H1 (cell line): ENCODE data around the gene LRBA. TPM values are rescaled to one million over a fixed set of nuclear protein-coding genes. Genes with fewer than 3 reads are reported as not detected.

Source experiments
- CTCF ChIA-PET: fragments of 300-600 bp; sonication (Branson Sonifier 250); formaldehyde crosslinking; loops from one replicate; lab custom pipeline; 2021; ENCODE audit not compliant: partially characterized antibody; lab: Charles Lee
- POLR2A ChIA-PET: fragments of 300-600 bp; sonication (Branson Sonifier 250); formaldehyde crosslinking; loops from one replicate; lab custom pipeline; 2021; ENCODE audit warnings: inconsistent platforms; ENCODE audit not compliant: partially characterized antibody; lab: Charles Lee
- DNase-seq, 2 experiments: peaks; one replicate each; pipeline versions ENCODE4 v3.0.0 to v3.0.0-alpha.2; 2010 to 2022; ENCODE audit warnings: low spot score in 2 of 2, low read depth in 1 of 2, mixed read lengths in 1 of 2
- FAIRE-seq: peaks from 2 replicates; lab custom pipeline; 2011; peaks lifted over from hg19 to GRCh38; lab: Jason Lieb, UNC
- H2AFZ ChIP-seq: 2 replicates; pipeline ENCODE4 v1.8.1; 2012; ENCODE audit warnings: low read length, inconsistent platforms
- H2AK5ac ChIP-seq: 2 replicates; pipeline ENCODE4 v1.6.1; 2013; ENCODE audit warnings: low read depth, low read length
- H2BK120ac ChIP-seq: replicated peaks from 2 replicates; pipeline ENCODE3; 2013; ENCODE audit warnings: low read depth, low read length, inconsistent platforms
- H2BK12ac ChIP-seq: 2 replicates; pipeline ENCODE4 v1.6.1; 2013; ENCODE audit warnings: low read depth, low read length
- H2BK15ac ChIP-seq: 2 replicates; pipeline ENCODE4 v1.6.1; 2013; ENCODE audit warnings: low read length
- H2BK20ac ChIP-seq: 2 replicates; pipeline ENCODE4 v1.6.1; 2013; ENCODE audit warnings: low read length
- H2BK5ac ChIP-seq: 2 replicates; pipeline ENCODE4 v1.6.1; 2013; ENCODE audit warnings: low read depth, low read length
- H3K14ac ChIP-seq: 2 replicates; pipeline ENCODE4 v1.6.1; 2013; ENCODE audit warnings: inconsistent platforms; ENCODE audit not compliant: insufficient read length
- H3K18ac ChIP-seq: 2 replicates; pipeline ENCODE4 v1.6.1; 2013; ENCODE audit warnings: low read length; ENCODE audit errors: extremely low read depth
- H3K23ac ChIP-seq: 2 replicates; pipeline ENCODE4 v1.6.1; 2013; ENCODE audit warnings: inconsistent platforms; ENCODE audit not compliant: insufficient read length
- H3K23me2 ChIP-seq: 2 replicates; pipeline ENCODE4 v1.6.1; 2013; ENCODE audit warnings: low read depth, low read length
- H3K27ac ChIP-seq: 2 replicates; pipeline ENCODE4 v1.6.1; 2011; ENCODE audit warnings: low read depth, low read length, inconsistent platforms
- H3K27me3 ChIP-seq, 4 experiments: replicated peaks in 1 of 4; 1 replicate in 1 of 4; 2 replicates in 3 of 4; pipeline versions ENCODE4 v1.6.1 to v1.8.1; 2011 to 2013; ENCODE audit warnings: low read length in 3 of 4, mild to moderate bottlenecking in 3 of 4, inconsistent platforms in 2 of 4, mixed read lengths in 2 of 4, moderate library complexity in 1 of 4; ENCODE audit not compliant: control insufficient read depth in 3 of 4, insufficient read depth in 3 of 4; ENCODE audit errors: extremely low read depth in 1 of 4
- H3K36me3 ChIP-seq, 4 experiments: 2 replicates each; pipeline versions ENCODE4 v1.6.1 to v1.8.1; 2011 to 2013; ENCODE audit warnings: mild to moderate bottlenecking in 4 of 4, low read length in 3 of 4, moderate library complexity in 2 of 4, control low read depth in 1 of 4, inconsistent platforms in 1 of 4; ENCODE audit not compliant: insufficient read depth in 4 of 4, control insufficient read depth in 2 of 4
- H3K4ac ChIP-seq: replicated peaks from 2 replicates; pipeline ENCODE3; 2013; ENCODE audit warnings: low read length, low read depth, mixed read lengths, inconsistent platforms; ENCODE audit not compliant: insufficient read length
- H3K4me1 ChIP-seq, 4 experiments: replicated peaks in 1 of 4; 1 replicate in 1 of 4; 2 replicates in 3 of 4; pipeline versions ENCODE4 v1.6.1 to v1.8.1; 2011 to 2013; ENCODE audit warnings: low read length in 3 of 4, inconsistent platforms in 2 of 4, mixed read lengths in 1 of 4; ENCODE audit not compliant: insufficient read depth in 4 of 4, control insufficient read depth in 3 of 4
- H3K4me2 ChIP-seq, 2 experiments: 2 replicates each; pipeline versions ENCODE4 v1.6.1 to v1.8.1; 2011 to 2013; ENCODE audit warnings: low read depth in 2 of 2, low read length in 2 of 2, control low read depth in 1 of 2, inconsistent platforms in 1 of 2, mild to moderate bottlenecking in 1 of 2; ENCODE audit not compliant: insufficient read depth in 1 of 2
- H3K4me3 ChIP-seq, 4 experiments: fragments of 200-600, 300-600 bp in 1 of 4; sonication (generic), shearing (Covaris generic), sonication (Bioruptor Twin) in 1 of 4; 2 replicates each; pipeline versions ENCODE4 v1.5.1 to v1.8.1; 2011 to 2016; ENCODE audit warnings: low read length in 4 of 4, low read depth in 3 of 4, control low read depth in 2 of 4, inconsistent platforms in 2 of 4, mild to moderate bottlenecking in 2 of 4, mixed read lengths in 1 of 4, moderate library complexity in 1 of 4; ENCODE audit not compliant: insufficient read depth in 2 of 4; ENCODE audit errors: extremely low read depth in 1 of 4
- H3K56ac ChIP-seq: replicated peaks from 2 replicates; pipeline ENCODE3; 2013; ENCODE audit warnings: low read depth, mild to moderate bottlenecking, mixed read lengths, low read length, inconsistent platforms; ENCODE audit not compliant: insufficient read length
- H3K79me1 ChIP-seq: 2 replicates; pipeline ENCODE4 v1.6.1; 2013; ENCODE audit warnings: low read depth, low read length, control low read depth
- H3K79me2 ChIP-seq, 2 experiments: 2 replicates each; pipeline versions ENCODE4 v1.6.1 to v1.8.1; 2012 to 2013; ENCODE audit warnings: low read length in 2 of 2, mild to moderate bottlenecking in 2 of 2, inconsistent platforms in 1 of 2; ENCODE audit not compliant: insufficient read depth in 2 of 2, control insufficient read depth in 1 of 2
- H3K9ac ChIP-seq, 4 experiments: replicated peaks in 1 of 4; 1 replicate in 1 of 4; 2 replicates in 3 of 4; pipeline versions ENCODE4 v1.6.1 to v1.8.1; 2011 to 2013; ENCODE audit warnings: low read depth in 3 of 4, low read length in 3 of 4, control low read depth in 2 of 4, mild to moderate bottlenecking in 2 of 4, moderate library complexity in 2 of 4, inconsistent platforms in 1 of 4; ENCODE audit errors: extremely low read depth in 1 of 4
- H3K9me3 ChIP-seq, 2 experiments: 2 replicates each; pipeline versions ENCODE4 v1.6.1 to v1.8.1; 2012 to 2013; ENCODE audit warnings: mild to moderate bottlenecking in 2 of 2, moderate library complexity in 2 of 2, control low read depth in 1 of 2, inconsistent platforms in 1 of 2, low read depth in 1 of 2, low read length in 1 of 2, mixed read lengths in 1 of 2; ENCODE audit not compliant: insufficient read depth in 2 of 2
- H4K20me1 ChIP-seq, 2 experiments: replicated peaks in 1 of 2; 2 replicates each; pipeline versions ENCODE3 to v1.8.1; 2011 to 2013; ENCODE audit warnings: inconsistent platforms in 2 of 2, low read length in 2 of 2, mild to moderate bottlenecking in 1 of 2; ENCODE audit not compliant: insufficient read depth in 2 of 2, control insufficient read depth in 1 of 2
- H4K5ac ChIP-seq: 2 replicates; pipeline ENCODE4 v1.6.1; 2013; ENCODE audit warnings: low read length, low read depth, mixed read lengths, inconsistent platforms; ENCODE audit not compliant: insufficient read length
- H4K8ac ChIP-seq: 2 replicates; pipeline ENCODE4 v1.8.0; 2013; ENCODE audit warnings: mild to moderate bottlenecking, moderate library complexity, low read length, inconsistent platforms; ENCODE audit not compliant: insufficient read depth; ENCODE audit errors: extremely low read depth
- H4K91ac ChIP-seq: replicated peaks from 2 replicates; pipeline ENCODE3; 2013; ENCODE audit warnings: low read length, mixed read lengths, inconsistent platforms; ENCODE audit not compliant: insufficient read length
- ATF3 ChIP-seq: IDR thresholded peaks from 2 replicates; pipeline ENCODE4 v1.6.1; 2011; ENCODE audit warnings: low read depth, mild to moderate bottlenecking, low read length; ENCODE audit not compliant: insufficient read depth
- BCL11A ChIP-seq, 2 experiments: IDR thresholded peaks; one replicate each; pipeline ENCODE4 v1.6.1; 2011; ENCODE audit warnings: low read depth in 2 of 2, low read length in 2 of 2, mild to moderate bottlenecking in 2 of 2
- BRCA1 ChIP-seq: IDR thresholded peaks from 2 replicates; pipeline ENCODE4 v1.6.1; 2012; ENCODE audit warnings: low read depth, low read length, improper control_type of control experiment
- GABPA ChIP-seq: IDR thresholded peaks from 2 replicates; pipeline ENCODE4 v1.6.1; 2011; ENCODE audit warnings: mild to moderate bottlenecking, low read length, moderate library complexity, borderline replicate concordance; ENCODE audit not compliant: insufficient read depth
- HDAC6 ChIP-seq: IDR thresholded peaks from one replicate; pipeline ENCODE4 v1.7.1; 2012; ENCODE audit warnings: low read depth, mild to moderate bottlenecking, inconsistent platforms, low read length, moderate library complexity
- NANOG ChIP-seq: IDR thresholded peaks from 2 replicates; pipeline ENCODE4 v1.6.1; 2011; ENCODE audit warnings: low read length, low read depth, mild to moderate bottlenecking, inconsistent platforms; ENCODE audit not compliant: insufficient read depth, poor library complexity, severe bottlenecking
- POLR2A ChIP-seq, 2 experiments: IDR thresholded peaks; 1 replicate in 1 of 2; 2 replicates in 1 of 2; pipeline ENCODE4 v1.6.1; 2011; ENCODE audit warnings: low read depth in 2 of 2, low read length in 2 of 2, mild to moderate bottlenecking in 2 of 2; ENCODE audit errors: control extremely low read depth in 1 of 2
- SIX5 ChIP-seq: IDR thresholded peaks from 2 replicates; pipeline ENCODE4 v1.6.1; 2011; ENCODE audit warnings: mild to moderate bottlenecking, low read depth, low read length
- SP1 ChIP-seq: IDR thresholded peaks from 2 replicates; pipeline ENCODE4 v1.6.1; 2011; ENCODE audit warnings: low read depth, low read length
- SP4 ChIP-seq: IDR thresholded peaks from 2 replicates; pipeline ENCODE4 v1.6.1; 2012; ENCODE audit warnings: low read length, inconsistent platforms
- TCF12 ChIP-seq: IDR thresholded peaks from 2 replicates; pipeline ENCODE4 v1.6.1; 2011; ENCODE audit warnings: low read depth, mild to moderate bottlenecking, low read length
- WGBS, 2 experiments: shearing (Covaris generic) in 1 of 2; methylation state at CpG; one replicate each; pipeline versions ENCODE4 v1.1.6 to v1.1.7; 2013 to 2015; ENCODE audit warnings: low lambda C conversion rate in 2 of 2, mixed read lengths in 2 of 2, inconsistent platforms in 1 of 2, low coverage in 1 of 2, missing lambda C conversion rate in 1 of 2; ENCODE audit not compliant: insufficient replicate concordance in 2 of 2, insufficient coverage in 1 of 2, insufficient read length in 1 of 2; ENCODE audit errors: extremely low coverage in 1 of 2, missing lambda C conversion rate in 1 of 2; 5-methylcytosine and 5-hydroxymethylcytosine counted together
- polyA plus RNA-seq, 7 experiments: library from polyadenylated mRNA; depleted of rRNA in 3 of 7; stranded (reverse) in 5 of 7; unstranded in 2 of 7; fragments of >200 nt in 5 of 7; fragments of 200-250 nt in 2 of 7; gene quantifications; 1 replicate in 5 of 7; 2 replicates in 1 of 7; 4 replicates in 1 of 7; pipeline versions ENCODE4 v1.2.1 to v1.2.3, GENCODE V29; 2011 to 2013; ENCODE audit warnings: missing spikeins in 2 of 7, mixed read lengths in 2 of 7
- total RNA-seq: library from RNA; stranded (reverse); fragmentation: NEBNext Ultra II Directional; extraction: Animal tissue kit (Norgen Biotek cat#: 25700); gene quantifications from 2 replicates; pipeline ENCODE4 v1.2.1, GENCODE V29; 2021

LRBA gene
- total and polyA plus RNA-seq, 2 of the 8 experiments (the other 6 are each of a cell fraction or from before 2014, with no cell fraction given): 54.6 to 83.2 TPM

- POLR2A ChIA-PET: no interaction called here
- peaks cover 0 to 6% (median 2%) of the 10 kb centered on the region in 4 experiments; a peak in 5 of 7 replicates for H3K4me1 ChIP-seq
- TF ChIP-seq SIX5 (no peak), NANOG (no peak), BCL11A (IDR thresholded peaks at IDR 0.05; ENCODE audit: low read depth in 2 of 2, low read length in 2 of 2) (no peak), HDAC6 (no peak), SP4 (no peak), SP1 (no peak), TCF12 (no peak), ATF3 (no peak), BRCA1 (no peak), GABPA (no peak), POLR2A (IDR thresholded peaks at IDR 0.05; ENCODE audit: control extremely low read depth in 1 of 2, low read depth in 2 of 2, low read length in 2 of 2) (no peak)
- TF ChIP-seq, all 59 proteins: peak for 0
- Histone ChIP-seq H2BK120ac (no peak overlapping the region), H3K23ac (no peak overlapping the region), H3K9me3 (no peaks in the 10 kb centered on the region), H4K5ac (no peak overlapping the region), H3K9ac (no peak overlapping the region), H3K56ac (no peak overlapping the region), H3K79me2 (no peaks in the 10 kb centered on the region), H3K27ac (no peak overlapping the region), H3K79me1 (no peaks in the 10 kb centered on the region), H2AFZ (no peak overlapping the region), H2BK12ac (no peak overlapping the region), H3K14ac (no peak overlapping the region), H3K4me3 (no peak overlapping the region), H2BK5ac (no peak overlapping the region), H2AK5ac (no peak overlapping the region), H3K18ac (no peak overlapping the region), H4K91ac (no peak overlapping the region), H2BK20ac (no peak overlapping the region), H4K8ac (no peak overlapping the region), H4K20me1 (no peaks in the 10 kb centered on the region), H3K4me2 (no peak overlapping the region), H3K23me2 (peaks cover 2% of the 10 kb centered on the region; the same call in 1 of the 2 replicates), H3K36me3 (no peaks in the 10 kb centered on the region), H3K27me3 (no peaks in the 10 kb centered on the region), H3K4ac (no peak overlapping the region), H2BK15ac (no peak overlapping the region)
- DNase-seq (no peak), FAIRE-seq (no peak)
- 85% methylated on average over 6 of the region's 6 CpGs; no CpG with 5 or more reads in 1 of the 2 experiments for WGBS, 2 experiments
- CTCF ChIA-PET: interaction anchor here (0.8 to 4.8 kb wide), 3 partner anchors 9 to 264 kb away, joined by 3 to 34 read pairs (median 3); no protein-coding TSS in a partner anchor
Measured at GRCh38 chr4:150252306-150252705, 762.8 kb downstream of the LRBA start.
